OCI-LY7 (cell line): ENCODE measurements around the gene ALDH3B1. TPM values are rescaled to one million over a fixed set of nuclear protein-coding genes. Genes with fewer than 3 reads are reported as not detected.

Experiments
- BruUV-seq: library from RNA; stranded (reverse); fragments of 400-500 nt; replicated peaks from 2 replicates; lab custom pipeline; 2021; lab: Mats Ljungman, UMichigan
- CTCF ChIA-PET: fragments of 300-600 bp; sonication (Branson Sonifier 250); formaldehyde crosslinking; loops from one replicate; lab custom pipeline; 2022; ENCODE audit warnings: antibody characterized with exemption; ENCODE audit not compliant: unreplicated experiment; lab: Charles Lee
- POLR2A ChIA-PET: fragments of 300-600 bp; sonication (Branson Sonifier 250); formaldehyde crosslinking; loops from one replicate; lab custom pipeline; 2022; ENCODE audit warnings: antibody characterized with exemption; lab: Charles Lee
- DNase-seq: peaks from one replicate; pipeline ENCODE4 v3.0.0-alpha.2; 2015; ENCODE audit warnings: low spot score
- H2AFZ ChIP-seq: fragments of 200-600 bp; sonication (generic), shearing (Covaris generic); 2 replicates; pipeline ENCODE4 v1.6.1; 2014; ENCODE audit warnings: mild to moderate bottlenecking, antibody characterized with exemption, low read length, moderate library complexity
- H3K27ac ChIP-seq: fragments of 200-600 bp; sonication (generic); 2 replicates; pipeline ENCODE4 v1.5.1; 2014; ENCODE audit warnings: mixed run types, low read depth, mild to moderate bottlenecking, moderate library complexity, low read length, inconsistent platforms; ENCODE audit not compliant: poor library complexity, severe bottlenecking
- H3K36me3 ChIP-seq: fragments of 200-600 bp; sonication (generic); 2 replicates; pipeline ENCODE4 v1.6.1; 2014; ENCODE audit warnings: mild to moderate bottlenecking, antibody characterized with exemption, low read length, moderate library complexity, mixed read lengths; ENCODE audit not compliant: insufficient read depth
- H3K4me1 ChIP-seq: fragments of 200-600 bp; sonication (generic); 2 replicates; pipeline ENCODE4 v1.5.1; 2014; ENCODE audit warnings: mild to moderate bottlenecking, low read length; ENCODE audit not compliant: insufficient read depth, poor library complexity, severe bottlenecking
- H3K4me2 ChIP-seq: fragments of 200-600 bp; sonication (generic); 2 replicates; pipeline ENCODE4 v1.6.1; 2014; ENCODE audit warnings: mild to moderate bottlenecking, low read length
- H3K4me3 ChIP-seq: fragments of 200-600 bp; sonication (generic); 2 replicates; pipeline ENCODE4 v1.5.1; 2014; ENCODE audit warnings: mild to moderate bottlenecking, low read depth, low read length; ENCODE audit not compliant: poor library complexity, severe bottlenecking
- H3K79me2 ChIP-seq: fragments of 200-600 bp; sonication (generic); 2 replicates; pipeline ENCODE4 v1.6.1; 2016; ENCODE audit warnings: low read depth, mild to moderate bottlenecking, low read length, moderate library complexity, mixed read lengths; ENCODE audit not compliant: insufficient read depth
- H3K9me2 ChIP-seq: fragments of 200-600 bp; sonication (generic); 2 replicates; pipeline ENCODE4 v1.6.1; 2016; ENCODE audit warnings: mild to moderate bottlenecking, low read length, mixed read lengths; ENCODE audit not compliant: insufficient read depth
- H3K9me3 ChIP-seq: fragments of 200-600 bp; sonication (generic); 2 replicates; pipeline ENCODE4 v1.6.1; 2014; ENCODE audit warnings: mild to moderate bottlenecking, mixed run types, low read length, mixed read lengths
- H4K20me1 ChIP-seq: fragments of 200-600 bp; sonication (generic); 2 replicates; pipeline ENCODE4 v1.6.1; 2014; ENCODE audit warnings: mild to moderate bottlenecking, antibody characterized with exemption, low read length, moderate library complexity, mixed read lengths; ENCODE audit not compliant: insufficient read depth
- CTCF ChIP-seq: fragments of 200-600 bp; sonication (generic); conservative IDR thresholded peaks from 2 replicates; pipeline ENCODE4 v1.5.1; 2014; ENCODE audit warnings: mild to moderate bottlenecking, antibody characterized with exemption, low read length, moderate library complexity, mixed read lengths
- EZH2phosphoT487 ChIP-seq: fragments of 200-600 bp; sonication (generic); IDR thresholded peaks from 2 replicates; pipeline ENCODE4 v1.6.1; 2018; ENCODE audit warnings: low read depth, borderline replicate concordance, mild to moderate bottlenecking, mixed run types, antibody characterized with exemption, low read length, moderate library complexity, mixed read lengths
- intact Hi-C: fragments of 100-400 bp; cut with micrococcal nuclease; formaldehyde crosslinking; loops from one replicate; pipeline ENCODE4 v1.10.0; 2022; ENCODE audit not compliant: unreplicated experiment
- microRNA-seq: library from miRNA; unstranded; fragments of <30 nt; microRNA quantifications from one replicate; pipeline ENCODE4 v1.2.0, GENCODE V29; 2022; ENCODE audit warnings: borderline replicate concordance
- small RNA-seq: library from RNA; depleted of rRNA; stranded (forward); fragments of <200 nt; gene quantifications from one replicate; pipeline ENCODE3, GENCODE V24; 2014
- total RNA-seq, 2 experiments: library from RNA; depleted of rRNA in 1 of 2; stranded (reverse); fragments of >200 nt in 1 of 2; shearing (Covaris generic) in 1 of 2; gene quantifications; 2 replicates each; pipeline ENCODE4 v1.2.3, GENCODE V29; 2014 to 2022

Gene ALDH3B1
- total RNA-seq, 2 experiments from 2014 or later = 0.50 to 0.53 TPM

- Histone ChIP-seq H3K36me3 (peaks cover 35% of the 10 kb centered on the region), H3K9me2 (no peaks in the 10 kb centered on the region), H3K9me3 (no peaks in the 10 kb centered on the region), H3K27ac (no peak overlapping the region), H3K4me1 (no peaks in the 10 kb centered on the region), H3K79me2 (no peaks in the 10 kb centered on the region), H3K4me3 (no peak overlapping the region), H4K20me1 (no peaks in the 10 kb centered on the region), H2AFZ (no peak overlapping the region), H3K4me2 (no peak overlapping the region)
- DNase-seq = peak; percentile 20
- no TSS peak for BruUV-seq
- intact Hi-C loops = loop anchor here (5.0 kb wide), 1 partner anchor 131 kb away; no protein-coding TSS in a partner anchor
- TF ChIP-seq EZH2phosphoT487 (no peak), CTCF (peak; percentile 64)
- POLR2A ChIA-PET = interaction anchor here (1.2 kb wide), 1 partner anchor 26 kb away, joined by 4 read pairs; no protein-coding TSS in a partner anchor
- CTCF ChIA-PET = no interaction called here
These were observed 66.4 kb downstream of the ALDH3B1 start for GRCh38 chr11:68076371-68077042.

GRCh38 chr11:68077617-68078582 lies 67.8 kb downstream of the ALDH3B1 start:
- no peak for DNase-seq
- Histone ChIP-seq H3K79me2 (no peaks in the 10 kb centered on the region), H4K20me1 (no peaks in the 10 kb centered on the region), H3K9me2 (no peaks in the 10 kb centered on the region), H3K4me2 (no peak overlapping the region), H3K36me3 (peaks cover 25% of the 10 kb centered on the region), H3K4me3 (no peak overlapping the region), H3K9me3 (no peaks in the 10 kb centered on the region), H3K4me1 (no peaks in the 10 kb centered on the region), H3K27ac (no peak overlapping the region), H2AFZ (no peak overlapping the region)
- CTCF ChIA-PET = no interaction called here
- no TSS peak for BruUV-seq
- POLR2A ChIA-PET = no interaction called here
- intact Hi-C loops = loop anchor here (5.0 kb wide), 1 partner anchor 129 kb away; no protein-coding TSS in a partner anchor
- no peak for TF ChIP-seq CTCF
- TF ChIP-seq EZH2phosphoT487 = no peak

Small RNAs within 50 kb of the gene (microRNA-seq; reads per million reads assigned to microRNA genes)
- gene MIR4691 = not detected
- 3.0 reads per million for gene MIR6753
- not detected for gene MIR7113

Small RNAs within 50 kb of the gene (small RNA-seq; reads per million reads assigned to genes)
- gene MIR6753 = not detected

Other genes starting within 250 kb of the ALDH3B1 start
- 39.6 and 44.0 TPM in 2 replicates for gene UNC93B1, start 6.2 kb upstream of the ALDH3B1 start, total RNA-seq (2014; rRNA removed; shearing (Covaris generic))
- gene UNC93B1, start 6.2 kb upstream of the ALDH3B1 start, total RNA-seq (2022) = 49.7 and 52.1 TPM in 2 replicates
- gene NDUFS8, start 20.4 kb downstream of the ALDH3B1 start, total RNA-seq (2014; rRNA removed; shearing (Covaris generic)) = 152 and 173 TPM in 2 replicates
- gene NDUFS8, start 20.4 kb downstream of the ALDH3B1 start, total RNA-seq (2022) = 126 and 132 TPM in 2 replicates
- gene TCIRG1, start 28.7 kb downstream of the ALDH3B1 start, total RNA-seq (2014; rRNA removed; shearing (Covaris generic)) = 148 and 199 TPM in 2 replicates
- 201 and 204 TPM in 2 replicates for gene TCIRG1, start 28.7 kb downstream of the ALDH3B1 start, total RNA-seq (2022)
- gene CHKA, start 111.1 kb downstream of the ALDH3B1 start, total RNA-seq (2014; rRNA removed; shearing (Covaris generic)) = 36.1 and 38.9 TPM in 2 replicates
- 44.4 and 47.2 TPM in 2 replicates for gene CHKA, start 111.1 kb downstream of the ALDH3B1 start, total RNA-seq (2022)
- 13.9 and 14.3 TPM in 2 replicates for gene KMT5B, start 203.0 kb downstream of the ALDH3B1 start, total RNA-seq (2014; rRNA removed; shearing (Covaris generic))
- 26.3 and 28.8 TPM in 2 replicates for gene KMT5B, start 203.0 kb downstream of the ALDH3B1 start, total RNA-seq (2022)